Fibroblast of skin of left biceps (primary cell): ENCODE measurements around the gene TMIGD1.
"Not testable (repeated sequence)": the region's sequence is repeated elsewhere in the genome, so short reads cannot be mapped to it uniquely, and the experiment has no call there.

Experiments used
- DNase-seq, 2 experiments: peaks; one replicate each; pipeline ENCODE4 v3.0.0-alpha.2; 2013; ENCODE audit warnings: low read depth in 2 of 2

Gene TMIGD1

GRCh38 chr17:30358055-30358760 is 24.4 kb upstream of the TMIGD1 start:
- no peak for DNase-seq

- no peak for DNase-seq
These were observed 23.6 kb upstream of the TMIGD1 start for GRCh38 chr17:30357476-30357875.

- no peak for DNase-seq
These were observed 20.8 kb upstream of the TMIGD1 start for GRCh38 chr17:30354701-30355100.

GRCh38 chr17:30352240-30352814 is 18.5 kb upstream of the TMIGD1 start:
- no peak for DNase-seq

- DNase-seq, result no peak
These were observed 17.9 kb upstream of the TMIGD1 start for GRCh38 chr17:30351735-30352134.

GRCh38 chr17:30351263-30351662 is 17.4 kb upstream of the TMIGD1 start:
- DNase-seq, result not testable (repeated sequence)

- no peak for DNase-seq
These were observed 15.4 kb upstream of the TMIGD1 start for GRCh38 chr17:30349252-30349651.

- no peak for DNase-seq
These were observed 13.6 kb upstream of the TMIGD1 start for GRCh38 chr17:30347488-30347887.

- DNase-seq, result no peak
These were observed 12.5 kb upstream of the TMIGD1 start for GRCh38 chr17:30346221-30346795.

- DNase-seq, result no peak
These were observed 11.7 kb upstream of the TMIGD1 start for GRCh38 chr17:30345527-30346075.

GRCh38 chr17:30345089-30345433 is 11.2 kb upstream of the TMIGD1 start:
- no peak for DNase-seq

- DNase-seq, result no peak
These were observed 10.6 kb upstream of the TMIGD1 start for GRCh38 chr17:30344283-30345088.

GRCh38 chr17:30343796-30344195 is 9.9 kb upstream of the TMIGD1 start:
- no peak for DNase-seq

- DNase-seq, result not testable (repeated sequence)
These were observed 9.4 kb upstream of the TMIGD1 start for GRCh38 chr17:30343244-30343643.

- DNase-seq, result no peak
These were observed 7.9 kb upstream of the TMIGD1 start for GRCh38 chr17:30341703-30342249.

- DNase-seq, result no peak
These were observed 7.0 kb upstream of the TMIGD1 start for GRCh38 chr17:30340801-30341356.

GRCh38 chr17:30339086-30339485 is 5.2 kb upstream of the TMIGD1 start:
- no peak for DNase-seq

GRCh38 chr17:30337393-30337999 is 3.6 kb upstream of the TMIGD1 start:
- no peak for DNase-seq

GRCh38 chr17:30336369-30337171 is 2.7 kb upstream of the TMIGD1 start:
- DNase-seq, result no peak

GRCh38 chr17:30334421-30334820 is 564 bp upstream of the TMIGD1 start:
- no peak for DNase-seq
